Muscle layer of duodenum (tissue), 2 donors: Measurements from ENCODE around the gene KRTAP1-3.

Source experiments
- H3K27ac ChIP-seq: one replicate; pipeline ENCODE4 v1.7.0; 2013; ENCODE audit warnings: mild to moderate bottlenecking, low read length
- H3K27me3 ChIP-seq: one replicate; pipeline ENCODE4 v1.7.0; 2013; ENCODE audit warnings: low read depth, mild to moderate bottlenecking, control low read depth, low read length
- H3K36me3 ChIP-seq, 2 donors: one replicate each; pipeline ENCODE4 v1.7.0; 2013; ENCODE audit warnings: low read length in 2 of 2, control low read depth in 1 of 2, mild to moderate bottlenecking in 1 of 2; ENCODE audit not compliant: insufficient read depth in 2 of 2, control insufficient read depth in 1 of 2
- H3K4me1 ChIP-seq, 2 donors: one replicate each; pipeline ENCODE4 v1.7.0; 2013; ENCODE audit warnings: low read length in 2 of 2, mild to moderate bottlenecking in 2 of 2, control low read depth in 1 of 2, moderate library complexity in 1 of 2; ENCODE audit not compliant: insufficient read depth in 2 of 2, control insufficient read depth in 1 of 2
- H3K4me3 ChIP-seq, 2 donors: one replicate each; pipeline ENCODE4 v1.7.0; 2013; ENCODE audit warnings: low read length in 2 of 2, low read depth in 1 of 2, mild to moderate bottlenecking in 1 of 2
- H3K9me3 ChIP-seq, 2 donors: one replicate each; pipeline ENCODE4 v1.7.0; 2013; ENCODE audit warnings: low read length in 2 of 2, control low read depth in 1 of 2, mild to moderate bottlenecking in 1 of 2; ENCODE audit not compliant: control insufficient read depth in 1 of 2
- donor health status: healthy.

KRTAP1-3 gene

GRCh38 chr17:41020336-41020735 is 14.3 kb downstream of the KRTAP1-3 start:
- Histone ChIP-seq H3K36me3 (no peaks in the 10 kb centered on the region), H3K9me3 (peaks cover 0 to 5% of the 10 kb centered on the region in 2 donors), H3K27me3 (no peaks in the 10 kb centered on the region), H3K4me3 (no peak overlapping the region), H3K27ac (no peak overlapping the region), H3K4me1 (no peaks in the 10 kb centered on the region)

GRCh38 chr17:41019415-41019814 is 15.3 kb downstream of the KRTAP1-3 start:
- H3K4me1 ChIP-seq, result no peaks in the 10 kb centered on the region
- H3K36me3 ChIP-seq, result no peaks in the 10 kb centered on the region
- no peak overlapping the region for H3K27ac ChIP-seq

GRCh38 chr17:41018541-41018940 is 16.1 kb downstream of the KRTAP1-3 start:
- H3K27me3 ChIP-seq, result no peaks in the 10 kb centered on the region
- no peak overlapping the region for H3K27ac ChIP-seq
- H3K4me3 ChIP-seq, result no peak overlapping the region
- H3K4me1 ChIP-seq, result no peaks in the 10 kb centered on the region
- H3K9me3 ChIP-seq, result peaks cover 0 to 5% of the 10 kb centered on the region in 2 donors
- H3K36me3 ChIP-seq, result no peaks in the 10 kb centered on the region

More at GRCh38 chr17:41019415-41019814, 15.3 kb downstream of the KRTAP1-3 start:
- H3K9me3 ChIP-seq, result peaks cover 0 to 5% of the 10 kb centered on the region in 2 donors
- H3K27me3 ChIP-seq, result no peaks in the 10 kb centered on the region
- no peak overlapping the region for H3K4me3 ChIP-seq

- H3K4me3 ChIP-seq, result no peak overlapping the region
- no peaks in the 10 kb centered on the region for H3K27me3 ChIP-seq
- H3K27ac ChIP-seq, result no peak overlapping the region
- no peaks in the 10 kb centered on the region for H3K36me3 ChIP-seq
- peaks cover 0 to 5% of the 10 kb centered on the region in 2 donors for H3K9me3 ChIP-seq
- no peaks in the 10 kb centered on the region for H3K4me1 ChIP-seq
These were observed 18.0 kb downstream of the KRTAP1-3 start for GRCh38 chr17:41016578-41017215.

GRCh38 chr17:41015454-41015853 is 19.2 kb downstream of the KRTAP1-3 start:
- Histone ChIP-seq H3K27me3 (no peaks in the 10 kb centered on the region), H3K4me1 (no peaks in the 10 kb centered on the region), H3K36me3 (no peaks in the 10 kb centered on the region), H3K27ac (no peak overlapping the region), H3K4me3 (no peak overlapping the region), H3K9me3 (no peaks in the 10 kb centered on the region)

- no peaks in the 10 kb centered on the region for H3K27me3 ChIP-seq
- no peak overlapping the region for H3K27ac ChIP-seq
- no peaks in the 10 kb centered on the region for H3K4me1 ChIP-seq
- H3K9me3 ChIP-seq, result no peaks in the 10 kb centered on the region
- H3K36me3 ChIP-seq, result no peaks in the 10 kb centered on the region
- no peak overlapping the region for H3K4me3 ChIP-seq
These were observed 21.1 kb downstream of the KRTAP1-3 start for GRCh38 chr17:41013606-41014005.

- no peak overlapping the region for H3K27ac ChIP-seq
- H3K4me1 ChIP-seq, result no peaks in the 10 kb centered on the region
- H3K36me3 ChIP-seq, result no peaks in the 10 kb centered on the region
These were observed 21.5 kb downstream of the KRTAP1-3 start for GRCh38 chr17:41013181-41013580.

GRCh38 chr17:41012326-41013120 is 22.2 kb downstream of the KRTAP1-3 start:
- Histone ChIP-seq H3K27me3 (no peaks in the 10 kb centered on the region), H3K27ac (no peak overlapping the region), H3K36me3 (no peaks in the 10 kb centered on the region), H3K9me3 (no peaks in the 10 kb centered on the region), H3K4me3 (no peak overlapping the region), H3K4me1 (no peaks in the 10 kb centered on the region)

More at GRCh38 chr17:41013181-41013580, 21.5 kb downstream of the KRTAP1-3 start:
- Histone ChIP-seq H3K9me3 (no peaks in the 10 kb centered on the region), H3K4me3 (no peak overlapping the region), H3K27me3 (no peaks in the 10 kb centered on the region)

- no peak overlapping the region for H3K4me3 ChIP-seq
- H3K27ac ChIP-seq, result no peak overlapping the region
- no peaks in the 10 kb centered on the region for H3K36me3 ChIP-seq
- no peaks in the 10 kb centered on the region for H3K27me3 ChIP-seq
- H3K9me3 ChIP-seq, result no peaks in the 10 kb centered on the region
- no peaks in the 10 kb centered on the region for H3K4me1 ChIP-seq
These were observed 24.2 kb downstream of the KRTAP1-3 start for GRCh38 chr17:41010441-41010840.

GRCh38 chr17:41009936-41010335 is 24.7 kb downstream of the KRTAP1-3 start:
- no peaks in the 10 kb centered on the region for H3K36me3 ChIP-seq
- no peaks in the 10 kb centered on the region for H3K27me3 ChIP-seq
- H3K4me3 ChIP-seq, result no peak overlapping the region
- no peaks in the 10 kb centered on the region for H3K9me3 ChIP-seq
- no peak overlapping the region for H3K27ac ChIP-seq
- H3K4me1 ChIP-seq, result no peaks in the 10 kb centered on the region

- Histone ChIP-seq H3K4me1 (no peaks in the 10 kb centered on the region), H3K4me3 (no peak overlapping the region), H3K36me3 (no peaks in the 10 kb centered on the region), H3K27ac (no peak overlapping the region), H3K9me3 (no peaks in the 10 kb centered on the region), H3K27me3 (no peaks in the 10 kb centered on the region)
These were observed 25.3 kb downstream of the KRTAP1-3 start for GRCh38 chr17:41009301-41009760.
